GM12801 (cell line): Measurements from ENCODE around the gene UBAC2.

ENCODE experiments used
- CTCF ChIP-seq: IDR thresholded peaks from one replicate; pipeline ENCODE4 v1.5.1; 2011; ENCODE audit warnings: control low read depth; ENCODE audit not compliant: insufficient read length; ENCODE audit errors: extremely low read depth

The UBAC2 gene

GRCh38 chr13:99313941-99314340 is 113.3 kb downstream of the UBAC2 start:
- TF ChIP-seq CTCF: no peak

- TF ChIP-seq CTCF: no peak
These were observed 114.1 kb downstream of the UBAC2 start for GRCh38 chr13:99314640-99315176.

- TF ChIP-seq CTCF: no peak
These were observed 114.5 kb downstream of the UBAC2 start for GRCh38 chr13:99315186-99315585.

- TF ChIP-seq CTCF: no peak
These were observed 115.6 kb downstream of the UBAC2 start for GRCh38 chr13:99316224-99316623.

GRCh38 chr13:99316657-99317256 is 116.1 kb downstream of the UBAC2 start:
- TF ChIP-seq CTCF: no peak

GRCh38 chr13:99320693-99321481 is 120.2 kb downstream of the UBAC2 start:
- no peak for TF ChIP-seq CTCF

GRCh38 chr13:99321709-99322108 is 121.1 kb downstream of the UBAC2 start:
- TF ChIP-seq CTCF: no peak
